Stimulated activated CD8-positive, alpha-beta memory T cell treated with anti-CD3 and anti-CD28 coated beads, Interleukin-4, amount 100 ng/mL, for 24 hours (primary cell): ENCODE results near the gene CHCHD1.
"Not testable (repeated sequence)": the region's sequence is repeated elsewhere in the genome, so short reads cannot be mapped to it uniquely, and the experiment has no call there.

Experiments used
- DNase-seq: peaks from one replicate; pipeline ENCODE4 v3.0.0-alpha.2; 2020; ENCODE audit warnings: low read depth

The CHCHD1 gene

GRCh38 chr10:73781879-73782748 is at the start of gene CHCHD1:
CHCHD1 (plus strand) TSS chr10:73782048; CDS start chr10:73782076, 28 bp downstream.
- DNase-seq, result peak; percentile 86

- DNase-seq, result no peak
These were observed 49.4 kb upstream of the CHCHD1 start for GRCh38 chr10:73732426-73732825.

- DNase-seq, result no peak
These were observed 48.8 kb upstream of the CHCHD1 start for GRCh38 chr10:73732931-73733623.

- no peak for DNase-seq
These were observed 47.7 kb upstream of the CHCHD1 start for GRCh38 chr10:73734028-73734720.

- DNase-seq, result no peak
These were observed 47.0 kb upstream of the CHCHD1 start for GRCh38 chr10:73734796-73735305.

GRCh38 chr10:73740501-73741254 is 41.2 kb upstream of the CHCHD1 start:
- DNase-seq, result not testable (repeated sequence)

- DNase-seq, result no peak
These were observed 39.5 kb upstream of the CHCHD1 start for GRCh38 chr10:73742454-73742734.

GRCh38 chr10:73743327-73743904 is 38.4 kb upstream of the CHCHD1 start:
- no peak for DNase-seq

GRCh38 chr10:73743905-73744663 is 37.8 kb upstream of the CHCHD1 start, which contains the start of gene SEC24C:
SEC24C (plus strand) TSS chr10:73744372; CDS start chr10:73746833, 2,461 bp downstream.
- peak; percentile 91 for DNase-seq

GRCh38 chr10:73744664-73744975 is 37.2 kb upstream of the CHCHD1 start:
- DNase-seq, result peak; percentile 39

GRCh38 chr10:73746721-73747120 is 35.1 kb upstream of the CHCHD1 start:
- no peak for DNase-seq

GRCh38 chr10:73750819-73751218 is 31.0 kb upstream of the CHCHD1 start:
- no peak for DNase-seq

GRCh38 chr10:73756183-73756582 is 25.7 kb upstream of the CHCHD1 start:
- DNase-seq, result no peak

GRCh38 chr10:73758704-73759511 is 22.9 kb upstream of the CHCHD1 start:
- DNase-seq, result no peak

- DNase-seq, result no peak
These were observed 22.2 kb upstream of the CHCHD1 start for GRCh38 chr10:73759512-73760115.

GRCh38 chr10:73761781-73762180 is 20.1 kb upstream of the CHCHD1 start:
- DNase-seq, result no peak

GRCh38 chr10:73762915-73763314 is 18.9 kb upstream of the CHCHD1 start:
- no peak for DNase-seq

- DNase-seq, result no peak
These were observed 18.5 kb upstream of the CHCHD1 start for GRCh38 chr10:73763343-73763742.

GRCh38 chr10:73765066-73765465 is 16.8 kb upstream of the CHCHD1 start:
- DNase-seq, result no peak

GRCh38 chr10:73768881-73769280 is 13.0 kb upstream of the CHCHD1 start:
- DNase-seq, result no peak
